GM12878 (cell line): Measurements from ENCODE around the gene HAS3. TPM values are rescaled to one million over a fixed set of nuclear protein-coding genes. Genes with fewer than 3 reads are reported as not detected.

Source experiments
- ATAC-seq: fragments of 200-7000 bp; cut with Tn5 transposase; 3 replicates; pipeline ENCODE4 v1.9.1; 2020; ENCODE audit warnings: mild to moderate bottlenecking, moderate library complexity
- BruUV-seq: library from RNA; stranded (reverse); fragments of 400-500 nt; replicated peaks from 2 replicates; lab custom pipeline; 2021; lab: Mats Ljungman, UMichigan
- CTCF ChIA-PET: fragments of 300-600 bp; sonication (Branson Sonifier 250); formaldehyde crosslinking; extraction: SDS; loops from one replicate; lab custom pipeline; 2021; ENCODE audit warnings: inconsistent platforms; lab: Yijun Ruan, JAX
- POLR2A ChIA-PET: fragments of 350-600 bp; formaldehyde crosslinking; extraction: SDS; loops from one replicate; lab custom pipeline; 2021; ENCODE audit warnings: inconsistent platforms; lab: Charles Lee
- RAD21 ChIA-PET: fragments of 300-600 bp; sonication (Branson Sonifier 250); formaldehyde crosslinking; loops from one replicate; lab custom pipeline; 2023; ENCODE audit warnings: antibody characterized with exemption; ENCODE audit not compliant: unreplicated experiment; lab: Charles Lee
- SMC1A ChIA-PET: fragments of 300-600 bp; sonication (Branson Sonifier 250); formaldehyde crosslinking; loops from one replicate; lab custom pipeline; 2023; ENCODE audit not compliant: unreplicated experiment, uncharacterized antibody; lab: Charles Lee
- DNase-seq: peaks from one replicate; pipeline ENCODE4 v3.0.0-alpha.2; 2011; ENCODE audit warnings: low read depth, low spot score
- FAIRE-seq: peaks from 3 replicates; lab custom pipeline; 2011; peaks lifted over from hg19 to GRCh38; lab: Jason Lieb, UNC
- H2AFZ ChIP-seq: 2 replicates; pipeline ENCODE4 v1.6.0; 2011; ENCODE audit warnings: low read depth, low read length, control low read depth; ENCODE audit not compliant: control insufficient read depth
- H3K27ac ChIP-seq: 2 replicates; pipeline ENCODE4 v1.5.1; 2011; ENCODE audit warnings: control low read depth; ENCODE audit not compliant: control insufficient read depth, insufficient read depth
- H3K27me3 ChIP-seq, 2 experiments: replicated peaks in 1 of 2; 2 replicates each; pipeline versions ENCODE4 v1.6.0 to v1.6.1; 2011; ENCODE audit warnings: low read length in 1 of 2; ENCODE audit not compliant: control insufficient read depth in 2 of 2, insufficient read depth in 2 of 2
- H3K36me3 ChIP-seq, 2 experiments: 2 replicates each; pipeline ENCODE4 v1.5.1; 2011; ENCODE audit warnings: low read length in 1 of 2; ENCODE audit not compliant: control insufficient read depth in 2 of 2, insufficient read depth in 2 of 2
- H3K4me1 ChIP-seq: 2 replicates; pipeline ENCODE4 v1.6.1; 2011; ENCODE audit warnings: mild to moderate bottlenecking, low read length, moderate library complexity, mixed read lengths; ENCODE audit not compliant: control insufficient read depth, insufficient read depth
- H3K4me2 ChIP-seq: 2 replicates; pipeline ENCODE4 v1.6.0; 2011; ENCODE audit warnings: control low read depth; ENCODE audit not compliant: control insufficient read depth, insufficient read depth
- H3K4me3 ChIP-seq: fragments of 200-600 bp; sonication (generic); 2 replicates; pipeline ENCODE4 v1.5.1; 2016
- H3K79me2 ChIP-seq: 2 replicates; pipeline ENCODE4 v1.6.0; 2011; ENCODE audit warnings: low read length; ENCODE audit not compliant: control insufficient read depth, insufficient read depth
- H3K9ac ChIP-seq: 2 replicates; pipeline ENCODE4 v1.8.0; 2011; ENCODE audit warnings: low read length, control low read depth, mixed read lengths; ENCODE audit not compliant: control insufficient read depth, insufficient read depth
- H3K9me3 ChIP-seq: replicated peaks from 3 replicates; pipeline ENCODE4 v1.5.1; 2011; ENCODE audit warnings: mild to moderate bottlenecking, low read length; ENCODE audit not compliant: control insufficient read depth, insufficient read depth
- H4K20me1 ChIP-seq: 2 replicates; pipeline ENCODE4 v1.6.0; 2011; ENCODE audit not compliant: control insufficient read depth, insufficient read depth
- ATF2 ChIP-seq: IDR thresholded peaks from 2 replicates; pipeline ENCODE4 v1.6.1; 2012; ENCODE audit warnings: low read length, inconsistent platforms
- BCL11A ChIP-seq: IDR thresholded peaks from 2 replicates; pipeline ENCODE4 v1.6.1; 2011; ENCODE audit warnings: low read depth, low read length
- BMI1 ChIP-seq: fragments of 450-650 bp; IDR thresholded peaks from 2 replicates; pipeline ENCODE4 v1.6.1; 2016; ENCODE audit warnings: mild to moderate bottlenecking, moderate library complexity, borderline replicate concordance
- CHD2 ChIP-seq: IDR thresholded peaks from 2 replicates; pipeline ENCODE4 v1.6.1; 2011; ENCODE audit warnings: low read depth, low read length, improper control_type of control experiment, borderline replicate concordance
- EED ChIP-seq: sonication (generic); IDR thresholded peaks from 2 replicates; pipeline ENCODE4 v1.6.1; 2016; ENCODE audit warnings: antibody characterized with exemption, low read depth
- EGR1 ChIP-seq, 2 experiments: IDR thresholded peaks; 1 replicate in 1 of 2; 2 replicates in 1 of 2; pipeline ENCODE4 v1.6.1; 2011 to 2012; ENCODE audit warnings: low read depth in 2 of 2, low read length in 2 of 2, borderline replicate concordance in 1 of 2, mild to moderate bottlenecking in 1 of 2, moderate library complexity in 1 of 2
- FOXM1 ChIP-seq: IDR thresholded peaks from 2 replicates; pipeline ENCODE4 v1.6.1; 2012; ENCODE audit warnings: low read depth, mild to moderate bottlenecking, inconsistent platforms, low read length, moderate library complexity
- GATAD2B ChIP-seq: fragments of 450-650 bp; conservative IDR thresholded peaks from 2 replicates; pipeline ENCODE4 v1.6.1; 2017; ENCODE audit warnings: low read depth, mild to moderate bottlenecking, moderate library complexity
- LARP7 ChIP-seq: fragments of 450-650 bp; IDR thresholded peaks from 2 replicates; pipeline ENCODE4 v1.6.1; 2017; ENCODE audit warnings: mild to moderate bottlenecking
- MYC ChIP-seq: IDR thresholded peaks from 2 replicates; pipeline ENCODE4 v1.6.1; 2011; ENCODE audit warnings: mild to moderate bottlenecking, low read length, moderate library complexity, inconsistent platforms; ENCODE audit not compliant: insufficient read depth, insufficient replicate concordance, insufficient read length, severe bottlenecking
- SMARCA5 ChIP-seq: fragments of 450-650 bp; IDR thresholded peaks from 2 replicates; pipeline ENCODE4 v1.6.1; 2017; ENCODE audit warnings: mild to moderate bottlenecking
- SPI1 ChIP-seq: IDR thresholded peaks from 2 replicates; pipeline ENCODE4 v1.6.1; 2011; ENCODE audit warnings: low read depth, mild to moderate bottlenecking, low read length, moderate library complexity, borderline replicate concordance; ENCODE audit not compliant: insufficient read depth
- STAT1 ChIP-seq: fragments of 450-650 bp; conservative IDR thresholded peaks from 2 replicates; pipeline ENCODE4 v1.6.1; 2014; ENCODE audit warnings: antibody characterized with exemption, mild to moderate bottlenecking
- YY1 ChIP-seq: IDR thresholded peaks from 2 replicates; pipeline ENCODE4 v1.6.1; 2011; ENCODE audit warnings: low read depth, mild to moderate bottlenecking, low read length
- ZBTB33 ChIP-seq: fragments of 450-650 bp; IDR thresholded peaks from 2 replicates; pipeline ENCODE4 v1.6.1; 2017; ENCODE audit warnings: mild to moderate bottlenecking
- WGBS: methylation state at CpG from one replicate; pipeline ENCODE4 v1.1.6; 2016; ENCODE audit warnings: low lambda C conversion rate; ENCODE audit not compliant: insufficient replicate concordance, insufficient coverage; ENCODE audit errors: missing lambda C conversion rate; 5-methylcytosine and 5-hydroxymethylcytosine counted together
- in situ Hi-C: fragments of 300-500 bp; cut with MboI; formaldehyde crosslinking; loops from 9 replicates; pipeline ENCODE4 v1.14.3; 2018; ENCODE audit warnings: mixed read lengths
- intact Hi-C: fragments of 100-400 bp; cut with micrococcal nuclease; formaldehyde crosslinking; loops from one replicate; pipeline ENCODE4 v1.14.2; 2022; ENCODE audit not compliant: unreplicated experiment
- polyA plus RNA-seq, 11 experiments: library from polyadenylated mRNA; depleted of rRNA in 4 of 11; unstranded in 6 of 11; stranded (reverse) in 5 of 11; fragments of >200 nt; fragmentation: Nextera tagmentation in 4 of 11; fragmentation: Illumina TruSeq in 1 of 11; extraction: Ambion mirVana in 4 of 11; extraction: Trizol in 1 of 11; gene quantifications; 1 replicate in 1 of 11; 2 replicates in 10 of 11; pipeline versions ENCODE4 v1.2.1 to v1.2.3, GENCODE V29; 2011 to 2016; ENCODE audit warnings: inconsistent platforms in 2 of 11, missing spikeins in 2 of 11, low read depth in 1 of 11
- total RNA-seq, 4 experiments: library from RNA; depleted of rRNA in 3 of 4; stranded (reverse); fragments of >200 nt in 3 of 4; fragmentation: Illumina TruSeq in 1 of 4; extraction: Trizol in 1 of 4; gene quantifications; 2 replicates each; pipeline versions ENCODE4 v1.2.1 to v1.2.3, GENCODE V29; 2013 to 2021
- TF ChIP-seq, protein P1 (sequence below): fragments of 450-650 bp; IDR thresholded peaks from 2 replicates; pipeline ENCODE4 v1.6.1; 2016; ENCODE audit warnings: mild to moderate bottlenecking
- TF ChIP-seq, protein P2 (sequence below): fragments of 450-650 bp; IDR thresholded peaks from 2 replicates; pipeline ENCODE4 v1.6.1; 2016; ENCODE audit warnings: mild to moderate bottlenecking, moderate library complexity, borderline replicate concordance

HAS3 gene
- total and polyA plus RNA-seq, 10 of the 15 experiments (the other 5 are each of a cell fraction or from before 2014, with no cell fraction given): 0.06 to 0.56 (median 0.19) TPM; not detected in 2

DNA sequence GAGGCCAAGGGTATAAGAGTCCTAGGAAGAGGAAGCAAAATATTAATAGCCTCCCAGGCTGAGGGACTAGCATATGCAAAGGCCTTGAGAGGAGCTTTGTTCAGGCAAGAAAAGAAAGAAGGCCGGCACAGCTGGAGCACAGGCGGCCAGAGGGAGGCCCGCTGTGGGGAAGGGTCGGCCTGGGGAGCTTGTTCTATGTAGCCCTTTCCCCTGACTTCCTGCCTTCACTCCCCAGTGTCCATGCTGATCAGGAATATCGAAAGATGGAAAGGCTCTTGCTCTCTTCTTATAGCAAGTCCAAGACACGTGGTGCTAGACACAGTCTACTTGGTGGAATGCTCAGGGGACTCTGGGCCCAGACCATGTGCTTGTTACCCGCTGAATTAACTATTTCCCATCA is 27.4 kb upstream of the HAS3 start:
- intact Hi-C loops: no loop called here
- TF ChIP-seq YY1: no peak
- TF ChIP-seq, protein P1, sequence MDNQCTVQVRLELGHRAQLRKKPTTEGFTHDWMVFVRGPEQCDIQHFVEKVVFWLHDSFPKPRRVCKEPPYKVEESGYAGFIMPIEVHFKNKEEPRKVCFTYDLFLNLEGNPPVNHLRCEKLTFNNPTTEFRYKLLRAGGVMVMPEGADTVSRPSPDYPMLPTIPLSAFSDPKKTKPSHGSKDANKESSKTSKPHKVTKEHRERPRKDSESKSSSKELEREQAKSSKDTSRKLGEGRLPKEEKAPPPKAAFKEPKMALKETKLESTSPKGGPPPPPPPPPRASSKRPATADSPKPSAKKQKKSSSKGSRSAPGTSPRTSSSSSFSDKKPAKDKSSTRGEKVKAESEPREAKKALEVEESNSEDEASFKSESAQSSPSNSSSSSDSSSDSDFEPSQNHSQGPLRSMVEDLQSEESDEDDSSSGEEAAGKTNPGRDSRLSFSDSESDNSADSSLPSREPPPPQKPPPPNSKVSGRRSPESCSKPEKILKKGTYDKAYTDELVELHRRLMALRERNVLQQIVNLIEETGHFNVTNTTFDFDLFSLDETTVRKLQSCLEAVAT: no peak
- TF ChIP-seq GATAD2B: no peak
- TF ChIP-seq MYC: no peak
- no peak for TF ChIP-seq STAT1
- TF ChIP-seq FOXM1: no peak
- no peak for TF ChIP-seq SMARCA5
- no peak for TF ChIP-seq LARP7
- TF ChIP-seq BCL11A: no peak
- TF ChIP-seq SPI1: no peak
- TF ChIP-seq ATF2: no peak
- no peak for TF ChIP-seq ZBTB33
- no peak for TF ChIP-seq CHD2
- TF ChIP-seq EED: no peak
- TF ChIP-seq BMI1: no peak
- TF ChIP-seq, protein P2, sequence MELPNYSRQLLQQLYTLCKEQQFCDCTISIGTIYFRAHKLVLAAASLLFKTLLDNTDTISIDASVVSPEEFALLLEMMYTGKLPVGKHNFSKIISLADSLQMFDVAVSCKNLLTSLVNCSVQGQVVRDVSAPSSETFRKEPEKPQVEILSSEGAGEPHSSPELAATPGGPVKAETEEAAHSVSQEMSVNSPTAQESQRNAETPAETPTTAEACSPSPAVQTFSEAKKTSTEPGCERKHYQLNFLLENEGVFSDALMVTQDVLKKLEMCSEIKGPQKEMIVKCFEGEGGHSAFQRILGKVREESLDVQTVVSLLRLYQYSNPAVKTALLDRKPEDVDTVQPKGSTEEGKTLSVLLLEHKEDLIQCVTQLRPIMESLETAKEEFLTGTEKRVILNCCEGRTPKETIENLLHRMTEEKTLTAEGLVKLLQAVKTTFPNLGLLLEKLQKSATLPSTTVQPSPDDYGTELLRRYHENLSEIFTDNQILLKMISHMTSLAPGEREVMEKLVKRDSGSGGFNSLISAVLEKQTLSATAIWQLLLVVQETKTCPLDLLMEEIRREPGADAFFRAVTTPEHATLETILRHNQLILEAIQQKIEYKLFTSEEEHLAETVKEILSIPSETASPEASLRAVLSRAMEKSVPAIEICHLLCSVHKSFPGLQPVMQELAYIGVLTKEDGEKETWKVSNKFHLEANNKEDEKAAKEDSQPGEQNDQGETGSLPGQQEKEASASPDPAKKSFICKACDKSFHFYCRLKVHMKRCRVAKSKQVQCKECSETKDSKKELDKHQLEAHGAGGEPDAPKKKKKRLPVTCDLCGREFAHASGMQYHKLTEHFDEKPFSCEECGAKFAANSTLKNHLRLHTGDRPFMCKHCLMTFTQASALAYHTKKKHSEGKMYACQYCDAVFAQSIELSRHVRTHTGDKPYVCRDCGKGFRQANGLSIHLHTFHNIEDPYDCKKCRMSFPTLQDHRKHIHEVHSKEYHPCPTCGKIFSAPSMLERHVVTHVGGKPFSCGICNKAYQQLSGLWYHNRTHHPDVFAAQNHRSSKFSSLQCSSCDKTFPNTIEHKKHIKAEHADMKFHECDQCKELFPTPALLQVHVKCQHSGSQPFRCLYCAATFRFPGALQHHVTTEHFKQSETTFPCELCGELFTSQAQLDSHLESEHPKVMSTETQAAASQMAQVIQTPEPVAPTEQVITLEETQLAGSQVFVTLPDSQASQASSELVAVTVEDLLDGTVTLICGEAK: no peak
- TF ChIP-seq EGR1 (IDR thresholded peaks at IDR 0.05; ENCODE audit: borderline replicate concordance in 1 of 2, low read depth in 2 of 2, low read length in 2 of 2): no peak

More for the DNA sequence above, 27.4 kb upstream of the HAS3 start:
- H3K9ac ChIP-seq: no peak overlapping the region
- H3K9me3 ChIP-seq: no peaks in the 10 kb centered on the region
- no peaks in the 10 kb centered on the region for H4K20me1 ChIP-seq
- ChIA-PET POLR2A (no interaction called here), CTCF (no interaction called here), RAD21 (no interaction called here), SMC1A (no interaction called here)
- no peak overlapping the region for H2AFZ ChIP-seq
- in situ Hi-C loops: no loop called here
- 91% methylated on average over 7 of the region's 7 CpGs for WGBS
- no peak for ATAC-seq
- no peaks in the 10 kb centered on the region for H3K27me3 ChIP-seq
- FAIRE-seq: no peak
- H3K4me1 ChIP-seq: no peaks in the 10 kb centered on the region
- H3K79me2 ChIP-seq: no peaks in the 10 kb centered on the region
- no peaks in the 10 kb centered on the region for H3K36me3 ChIP-seq
- H3K4me3 ChIP-seq: no peak overlapping the region
- H3K4me2 ChIP-seq: no peak overlapping the region
- no peak overlapping the region for H3K27ac ChIP-seq
- BruUV-seq: no TSS peak
- no peak for DNase-seq
